Astrocyte of the hippocampus (primary cell): Measurements from ENCODE around the gene USP12.
A peak's percentile ranks its signal among the peaks of the same experiment; 100 is the strongest.
"Not testable (repeated sequence)": the region's sequence is repeated elsewhere in the genome, so short reads cannot be mapped to it uniquely, and the experiment has no call there.

Source experiments
- DNase-seq: peaks from one replicate; pipeline ENCODE4 v3.0.0; 2011; ENCODE audit warnings: low read depth, low spot score

The USP12 gene

GRCh38 chr13:27079421-27079958 is 92.1 kb downstream of the USP12 start:
- peak; percentile 94 for DNase-seq

- no peak for DNase-seq
Observed at GRCh38 chr13:27077451-27077850, 94.2 kb downstream of the USP12 start.

- DNase-seq: peak; percentile 58
Observed at GRCh38 chr13:27076421-27076820, 95.2 kb downstream of the USP12 start.

GRCh38 chr13:27073186-27073585 is 98.4 kb downstream of the USP12 start:
- no peak for DNase-seq

GRCh38 chr13:27066123-27066522 is 105.5 kb downstream of the USP12 start:
- not testable (repeated sequence) for DNase-seq

GRCh38 chr13:27065582-27065981 is 106.0 kb downstream of the USP12 start:
- DNase-seq: no peak

GRCh38 chr13:27064252-27064995 is 107.2 kb downstream of the USP12 start:
- no peak for DNase-seq

GRCh38 chr13:27057817-27058216 is 113.8 kb downstream of the USP12 start:
- no peak for DNase-seq

- DNase-seq: no peak
Observed at GRCh38 chr13:27055526-27055925, 116.1 kb downstream of the USP12 start.

- no peak for DNase-seq
Observed at GRCh38 chr13:27054760-27055159, 116.9 kb downstream of the USP12 start.

GRCh38 chr13:27053902-27054595 is 117.6 kb downstream of the USP12 start:
- DNase-seq: peak; percentile 89

- no peak for DNase-seq
Observed at GRCh38 chr13:27053210-27053884, 118.3 kb downstream of the USP12 start.

GRCh38 chr13:27052551-27053208 is 118.9 kb downstream of the USP12 start:
- no peak for DNase-seq

- DNase-seq: no peak
Observed at GRCh38 chr13:27047081-27047480, 124.5 kb downstream of the USP12 start.

GRCh38 chr13:27044837-27045570 is 126.6 kb downstream of the USP12 start:
- DNase-seq: no peak

- DNase-seq: peak; percentile 97
Observed at GRCh38 chr13:27043013-27043412, 128.6 kb downstream of the USP12 start.

- DNase-seq: no peak
Observed at GRCh38 chr13:27041341-27041740, 130.3 kb downstream of the USP12 start.

GRCh38 chr13:27040826-27041108 is 130.8 kb downstream of the USP12 start:
- DNase-seq: no peak

- no peak for DNase-seq
Observed at GRCh38 chr13:27039171-27039701, 132.4 kb downstream of the USP12 start.

- peak; percentile 78 for DNase-seq
Observed at GRCh38 chr13:27038323-27038722, 133.3 kb downstream of the USP12 start.

GRCh38 chr13:27037571-27037970 is 134.0 kb downstream of the USP12 start:
- no peak for DNase-seq
